Inflammatory macrophage (primary cell): Measurements from ENCODE around the gene ZNF716.
"Not testable (repeated sequence)": the region's sequence is repeated elsewhere in the genome, so short reads cannot be mapped to it uniquely, and the experiment has no call there.

Source experiments
- DNase-seq, 2 donors: peaks; one replicate each; pipeline ENCODE4 v3.0.0-alpha.2; 2020 to 2022
- total RNA-seq, 18 experiments: gene quantifications; one replicate each; lab custom pipeline; 2026; ENCODE audit warnings: mixed read lengths in 6 of 18, inconsistent platforms in 2 of 18; lab: John Stamatoyannopoulos, UW

The ZNF716 gene
- total RNA-seq = 0 to 0.09 (median 0) reads per million in 18 experiments

DNA sequence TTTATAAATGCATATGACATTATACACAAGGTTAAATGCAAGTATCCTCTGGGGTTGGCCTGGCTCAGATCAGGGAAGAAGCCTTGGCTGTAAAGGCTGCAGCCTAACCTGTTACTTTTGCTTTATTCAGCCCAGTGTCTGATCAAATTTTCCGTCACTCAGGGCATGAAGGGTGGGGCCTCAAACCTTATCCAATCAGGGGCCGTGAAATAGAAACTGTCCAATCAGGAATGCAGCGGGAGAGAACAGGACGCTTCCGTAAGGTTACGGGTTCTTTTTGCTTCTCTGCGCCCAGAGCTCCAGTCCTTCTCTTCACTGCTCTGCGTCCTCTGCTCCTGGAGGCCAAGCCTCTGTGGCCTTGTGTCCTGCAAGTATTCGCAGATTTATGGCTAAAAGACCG lies at the start of gene ZNF716:
Gene ZNF716, plus strand, starts transcription at position 274 of the 400 bp plus-strand sequence. Its CDS starts 112 bp downstream, at position 386.
- no peak for DNase-seq

DNA sequence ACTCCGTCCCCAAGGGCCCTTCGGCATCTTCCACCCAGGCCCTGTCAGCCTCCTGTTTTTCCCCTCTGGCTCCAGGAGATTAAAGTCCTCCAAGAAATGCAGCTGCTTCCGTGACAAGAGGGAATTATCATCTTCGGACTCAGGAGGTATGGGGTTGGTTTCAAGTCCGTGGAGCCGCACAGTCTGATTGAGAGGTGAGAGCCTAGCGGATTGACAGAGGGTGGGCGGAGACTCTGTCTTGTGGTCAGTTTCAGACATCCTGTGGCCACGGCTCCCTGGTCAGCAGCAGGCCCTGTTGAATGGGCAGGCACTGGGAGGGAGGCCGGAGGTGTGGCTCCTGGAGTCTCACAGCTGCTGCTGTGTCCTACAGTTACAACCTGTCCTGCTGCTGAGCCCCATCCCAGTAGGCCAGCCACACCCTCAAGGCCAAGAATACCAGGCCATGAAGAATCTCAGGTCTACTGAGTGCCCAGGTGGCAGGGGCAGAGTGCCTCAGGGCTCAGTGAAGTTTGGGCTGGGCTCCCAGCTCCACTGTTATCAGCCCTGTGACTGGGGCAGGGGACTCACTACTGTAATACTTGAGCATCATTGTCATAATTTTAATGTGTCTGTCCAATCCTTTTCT lies 49.3 kb upstream of the ZNF716 start:
- DNase-seq = no peak

DNA sequence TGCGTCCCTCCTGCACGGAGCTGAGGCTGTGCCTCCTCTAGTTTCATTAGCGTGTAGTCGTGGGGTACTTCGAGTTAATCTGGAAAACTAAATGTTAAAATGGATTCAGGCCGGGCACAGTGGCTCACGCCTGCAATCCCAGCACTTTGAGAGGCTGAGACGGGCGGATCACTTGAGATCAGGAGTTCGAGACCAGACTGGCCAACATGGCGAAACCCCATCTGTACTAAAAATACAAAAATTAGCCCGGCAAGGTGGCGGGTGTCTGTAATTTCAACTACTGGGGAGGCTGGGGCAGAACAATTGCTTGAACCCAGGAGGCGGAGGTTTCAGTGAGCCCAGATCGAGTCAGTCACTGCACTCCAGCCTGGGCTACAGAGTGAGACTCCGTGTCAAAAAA lies 46.9 kb upstream of the ZNF716 start:
- DNase-seq = not testable (repeated sequence)

DNA sequence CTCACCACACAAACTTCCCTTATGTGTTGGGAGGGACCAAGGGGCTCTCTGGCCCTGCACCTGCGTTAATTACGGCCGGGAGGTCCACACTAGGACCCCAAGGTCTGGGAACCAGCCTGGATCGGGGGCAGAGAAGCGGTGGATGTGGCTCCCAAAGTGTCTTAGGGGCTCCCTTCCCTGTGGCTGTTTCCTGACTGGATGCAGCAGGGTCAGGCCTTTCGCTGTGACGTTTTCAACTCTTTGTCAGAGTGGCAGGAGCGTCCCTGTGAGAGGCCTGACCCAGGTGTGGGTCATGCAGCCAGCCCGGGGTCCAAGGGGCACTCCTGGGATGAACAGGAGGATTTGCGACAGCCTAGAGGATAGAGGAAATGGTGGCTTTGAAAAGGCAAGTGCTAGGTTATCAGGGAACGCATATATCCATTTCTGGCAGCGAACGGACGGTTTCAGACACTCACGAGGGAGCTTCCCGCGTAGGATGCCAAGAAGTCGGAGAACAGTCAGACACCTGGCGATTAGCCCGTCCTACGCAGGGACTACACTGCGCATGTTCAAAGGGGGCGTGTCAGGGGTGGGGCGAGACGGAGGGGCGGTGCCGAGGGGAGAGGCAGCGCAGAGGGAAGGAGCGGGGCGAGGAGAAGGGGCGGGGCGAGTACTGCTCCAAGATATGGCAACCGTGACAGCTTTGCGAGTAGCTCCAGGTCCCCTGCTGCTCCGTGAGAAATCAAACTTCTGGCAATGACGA lies 46.2 kb upstream of the ZNF716 start:
- DNase-seq = no peak

DNA sequence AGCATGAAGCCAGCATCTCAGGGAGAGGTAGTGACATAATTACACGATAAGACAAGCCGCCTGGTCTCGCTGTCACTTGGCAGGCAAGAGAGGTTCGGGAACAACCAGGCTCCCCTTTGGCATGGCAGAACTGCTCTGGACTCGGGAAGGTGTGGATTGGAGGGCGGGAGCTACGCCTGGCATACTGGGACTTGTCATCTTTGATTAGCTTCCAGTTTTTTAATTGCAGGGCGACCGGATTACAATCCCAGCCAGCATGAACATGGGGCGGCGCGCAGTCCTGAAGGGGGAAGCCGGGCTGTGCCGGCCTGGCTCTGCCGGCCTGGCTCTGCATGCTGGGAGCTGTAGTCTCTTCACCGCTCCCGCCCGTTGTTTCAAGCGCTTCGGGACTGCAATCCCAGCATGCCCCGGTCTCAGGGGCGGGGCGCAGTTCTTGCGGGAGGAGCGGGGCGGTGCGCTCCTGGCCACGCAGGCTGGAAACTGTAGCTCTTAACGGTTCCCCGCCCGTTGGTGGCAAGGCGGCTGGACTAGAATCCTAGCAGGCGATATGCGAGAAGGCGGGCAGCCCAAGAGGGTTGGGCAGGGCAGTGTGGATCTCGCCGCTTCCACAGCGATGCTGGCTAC lies 45.5 kb upstream of the ZNF716 start:
- DNase-seq = no peak

DNA sequence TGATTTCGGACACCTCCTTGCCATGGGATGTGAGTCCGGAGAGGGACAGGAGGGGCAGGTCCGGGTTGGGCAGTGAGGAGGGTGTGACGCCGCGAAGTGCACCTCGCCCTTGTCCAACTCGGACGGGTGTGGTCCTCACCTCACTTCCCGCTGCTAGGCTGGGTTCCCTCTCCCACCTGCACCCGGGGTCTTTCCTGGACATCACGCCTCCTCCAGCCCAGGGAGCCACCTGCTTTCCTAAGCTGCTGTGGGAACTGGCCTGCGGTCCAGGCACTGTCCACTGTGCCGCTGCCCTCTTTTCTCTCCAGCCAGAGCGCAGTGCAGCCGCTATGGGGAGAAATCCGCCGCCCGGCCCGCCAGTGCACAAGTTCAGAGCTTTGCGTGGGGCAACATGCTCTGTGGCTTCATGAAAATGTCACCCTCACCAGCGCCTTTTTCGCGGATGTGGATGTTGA lies 45.0 kb upstream of the ZNF716 start:
- DNase-seq = no peak

DNA sequence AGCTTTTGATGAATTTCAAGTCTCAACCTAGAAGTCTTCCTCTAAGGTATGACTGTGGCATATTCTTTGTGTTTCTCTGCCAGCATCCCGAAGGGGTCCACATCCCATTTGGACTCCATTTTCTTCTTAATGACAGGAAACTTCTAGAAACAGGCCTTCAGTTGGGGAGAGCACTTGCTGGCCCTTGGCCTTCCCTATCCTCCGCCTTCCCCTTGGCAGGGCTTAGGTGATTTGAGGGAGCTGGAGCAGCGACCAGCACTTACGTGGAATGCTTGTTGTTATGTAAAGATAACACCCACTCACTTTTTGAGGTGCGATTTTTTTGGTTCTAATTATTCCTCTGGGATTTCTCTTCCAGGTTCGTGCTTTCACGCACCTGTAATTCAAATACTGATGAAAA lies 42.9 kb upstream of the ZNF716 start:
- DNase-seq = no peak

DNA sequence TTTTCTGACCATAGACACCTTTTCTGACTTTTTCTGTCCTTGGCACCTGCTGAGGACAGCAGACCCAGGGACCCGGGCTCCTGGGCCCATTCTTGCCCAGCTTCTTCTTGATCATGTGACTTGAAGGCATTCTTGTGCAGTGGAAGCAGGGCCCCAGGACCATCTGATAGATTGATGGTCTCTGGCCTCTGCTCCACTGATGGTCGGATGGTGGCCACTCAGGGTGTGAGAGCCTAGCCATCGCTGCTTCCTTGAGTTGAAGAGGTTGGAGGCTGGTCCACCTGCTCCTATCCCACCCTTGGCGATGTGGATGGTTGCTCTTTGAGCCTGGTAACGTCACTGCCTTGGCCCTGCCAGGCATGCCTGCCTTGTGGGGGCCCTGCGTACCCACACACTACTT lies 37.8 kb upstream of the ZNF716 start:
- no peak for DNase-seq

DNA sequence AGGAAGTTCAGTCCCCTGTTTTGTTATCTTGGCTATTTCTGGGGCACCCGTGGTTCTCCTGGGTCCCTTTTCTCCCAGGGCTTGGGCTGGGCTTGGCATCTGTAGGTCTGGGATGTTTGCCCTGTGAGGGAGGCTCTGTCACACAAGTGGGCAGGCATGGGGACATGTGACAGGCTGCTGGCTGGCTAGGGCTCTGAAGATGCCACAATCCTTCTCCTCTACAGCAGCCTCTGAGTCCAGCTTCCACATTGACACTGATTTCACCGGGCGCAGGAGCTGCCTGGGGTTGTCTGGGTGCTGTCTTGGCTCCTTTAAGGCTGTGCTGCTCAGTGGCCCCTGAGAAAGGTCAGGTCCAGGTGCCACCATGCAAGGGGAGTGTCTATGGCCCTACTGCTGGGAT lies 37.4 kb upstream of the ZNF716 start:
- no peak for DNase-seq

DNA sequence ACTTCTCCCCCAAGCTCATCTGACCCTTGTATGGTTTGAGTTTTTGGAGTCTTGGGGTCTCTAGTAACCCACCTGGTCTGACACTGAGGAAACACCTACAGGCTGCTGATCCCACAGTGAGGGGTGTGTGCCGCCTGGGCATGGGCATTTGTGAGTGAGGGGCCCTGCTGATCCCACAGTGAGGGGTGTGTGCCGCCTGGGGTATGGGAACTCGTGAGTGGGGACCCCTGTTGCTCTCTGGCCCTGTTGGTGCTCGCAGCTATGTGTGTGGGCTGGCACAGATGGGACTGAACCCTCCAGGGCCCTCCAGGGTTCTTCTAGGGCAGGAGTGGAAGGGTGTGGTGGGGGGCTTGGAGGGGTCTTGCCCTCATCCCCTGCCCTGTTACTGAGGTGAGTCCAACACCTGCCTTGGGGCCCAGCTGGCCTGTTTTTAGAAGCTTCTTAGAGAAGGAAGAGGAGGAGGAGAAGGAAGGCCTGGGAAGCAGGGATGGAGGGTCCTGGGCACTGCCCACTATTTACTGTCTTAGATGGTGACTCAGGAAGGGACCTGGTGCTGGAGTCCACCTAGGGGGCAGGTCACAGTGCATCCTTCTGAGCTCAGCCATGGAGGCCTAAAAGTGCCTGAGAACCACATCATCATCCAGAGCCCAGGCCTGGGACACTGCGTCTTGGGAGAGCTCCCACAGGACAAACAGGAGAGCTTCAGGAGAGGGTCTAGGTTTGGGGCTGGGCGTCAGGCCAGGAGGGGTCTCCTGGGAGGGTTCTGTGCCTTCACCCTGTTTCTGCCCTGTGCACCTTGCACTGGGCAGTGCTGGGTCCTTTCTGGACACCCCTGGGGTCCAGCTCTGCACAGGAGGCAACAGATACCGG lies 36.2 kb upstream of the ZNF716 start:
- no peak for DNase-seq

DNA sequence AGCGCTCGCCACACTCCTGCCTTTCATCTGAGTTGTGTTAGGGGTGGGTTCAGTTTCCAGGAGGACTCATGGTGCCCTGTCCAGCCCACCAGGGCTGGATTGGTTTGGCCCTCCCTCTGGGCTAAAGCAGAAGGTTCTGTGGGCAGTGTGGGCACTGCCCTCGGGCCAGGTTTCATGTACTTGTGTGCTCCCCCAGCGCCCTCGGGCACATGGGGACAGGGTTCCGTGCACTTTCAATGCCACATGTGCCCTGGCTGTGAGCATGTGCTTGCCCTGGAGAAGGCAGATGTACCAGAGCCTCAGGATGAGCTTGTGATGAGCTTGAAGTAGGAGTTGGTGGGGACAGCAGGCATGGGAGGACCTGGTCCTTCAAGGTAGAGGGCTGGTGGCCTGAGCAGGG lies 35.6 kb upstream of the ZNF716 start:
- DNase-seq = no peak

DNA sequence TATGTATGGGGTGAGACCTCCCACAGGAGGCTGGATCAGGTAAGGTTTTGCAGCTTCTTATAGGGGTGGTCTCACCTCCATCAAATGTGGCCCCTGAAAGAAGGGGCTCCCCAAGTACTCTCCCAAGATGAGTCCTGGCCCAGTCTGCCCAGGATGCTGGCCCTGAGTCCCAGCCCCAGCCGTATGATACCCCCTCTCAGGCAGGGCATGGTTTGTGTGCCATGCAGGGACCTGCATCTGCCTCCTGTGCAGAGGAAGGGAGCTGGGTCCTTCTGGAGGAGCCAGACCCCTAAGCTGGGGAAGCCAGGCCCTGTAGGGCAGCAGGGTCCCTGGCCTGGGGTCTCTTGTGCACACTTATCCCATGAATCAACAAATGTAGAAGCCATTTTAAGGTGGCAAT lies 35.1 kb upstream of the ZNF716 start:
- no peak for DNase-seq

DNA sequence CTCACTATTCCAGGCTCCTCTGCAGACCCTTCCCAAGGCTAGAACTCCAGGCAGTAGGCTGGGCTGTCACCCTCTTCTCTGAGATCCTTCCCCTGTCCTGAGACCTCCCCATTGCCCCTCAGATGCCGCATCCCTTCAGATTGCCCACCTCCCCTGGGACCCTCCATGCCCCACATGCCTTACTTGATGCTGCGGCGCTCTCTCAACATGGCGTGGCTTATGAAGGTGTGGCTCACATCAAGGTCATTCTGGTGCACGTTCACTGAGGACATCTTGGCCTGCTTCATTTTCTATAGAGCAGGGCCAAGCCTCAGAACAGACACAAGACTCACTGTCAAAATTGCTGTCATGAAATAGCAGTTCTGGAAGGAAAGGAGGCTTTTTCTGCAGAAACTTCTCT lies 34.7 kb upstream of the ZNF716 start:
- DNase-seq = no peak

DNA sequence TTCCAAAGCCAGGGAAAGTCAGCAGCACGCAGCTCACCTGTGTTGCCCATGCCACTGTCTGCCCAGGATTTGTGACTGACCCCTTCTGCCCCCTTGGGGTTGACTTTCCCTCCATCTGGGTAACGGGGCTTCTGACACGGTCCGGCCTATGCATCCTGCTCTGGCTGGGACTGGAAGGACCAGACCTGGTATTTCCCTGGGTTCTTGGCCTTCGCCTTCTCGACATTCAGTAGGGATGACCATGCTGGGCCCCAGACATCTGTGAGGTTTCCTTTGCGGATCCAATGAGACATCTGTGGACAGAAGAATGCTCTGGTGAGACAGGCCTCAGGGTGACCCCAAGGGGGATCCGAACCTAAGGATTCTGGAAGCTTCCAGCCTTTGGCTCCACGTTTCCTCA lies 34.2 kb upstream of the ZNF716 start:
- DNase-seq = no peak

DNA sequence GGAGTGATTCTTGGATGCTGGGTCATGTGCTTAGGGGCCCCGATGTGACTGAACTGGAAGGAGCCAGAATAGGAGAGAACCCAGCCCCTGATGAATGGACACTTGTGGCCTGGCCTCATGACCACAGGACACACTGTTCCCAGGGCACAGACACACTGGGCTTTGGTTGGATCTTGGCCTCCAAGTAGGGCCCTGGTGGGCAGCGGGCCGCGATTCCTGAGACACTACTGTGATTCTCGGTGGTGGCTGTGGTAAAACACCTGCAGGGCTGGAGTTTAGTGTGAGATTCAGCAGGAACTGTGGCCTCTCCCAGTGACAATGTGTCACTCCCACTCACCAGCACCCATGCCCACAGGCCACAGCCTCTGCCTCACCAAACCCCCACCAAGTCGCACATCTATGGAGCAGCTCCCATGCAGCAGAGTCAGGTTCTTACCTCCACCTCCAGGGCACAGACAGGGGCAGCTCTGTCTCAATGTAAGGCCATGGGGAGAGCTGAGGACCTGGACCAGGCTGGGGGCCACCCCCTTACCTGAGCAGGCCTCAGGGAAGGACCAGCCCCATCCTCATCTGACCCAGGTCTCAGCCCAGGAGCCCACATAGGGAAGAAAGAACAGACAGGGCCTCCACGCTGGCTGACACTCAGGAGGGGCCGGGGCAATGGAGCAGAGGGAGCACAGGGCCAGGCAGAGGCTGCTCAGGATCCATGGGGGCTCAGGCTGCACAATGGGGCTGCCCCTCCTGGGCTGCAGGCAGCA lies 33.2 kb upstream of the ZNF716 start:
- DNase-seq = no peak

DNA sequence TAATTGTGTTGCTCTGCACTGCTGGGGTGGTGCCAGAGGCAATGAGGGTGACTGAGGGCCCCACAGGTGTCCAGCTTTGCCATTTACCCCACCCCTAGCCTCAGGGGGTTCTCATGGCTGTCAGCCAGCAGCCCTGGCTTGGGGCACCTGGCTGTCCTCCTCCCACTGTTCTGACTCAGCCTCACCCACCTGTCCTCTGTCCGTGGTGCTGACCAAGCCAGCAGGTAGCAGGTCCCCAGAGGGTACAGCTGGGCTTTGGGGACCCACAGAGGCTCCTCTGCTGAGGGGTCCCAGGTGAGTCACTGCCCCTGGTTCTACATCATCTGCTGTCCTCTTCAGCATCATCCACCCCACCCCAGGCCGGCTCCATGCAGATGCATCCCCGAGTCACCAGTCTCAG lies 32.2 kb upstream of the ZNF716 start:
- DNase-seq = no peak

DNA sequence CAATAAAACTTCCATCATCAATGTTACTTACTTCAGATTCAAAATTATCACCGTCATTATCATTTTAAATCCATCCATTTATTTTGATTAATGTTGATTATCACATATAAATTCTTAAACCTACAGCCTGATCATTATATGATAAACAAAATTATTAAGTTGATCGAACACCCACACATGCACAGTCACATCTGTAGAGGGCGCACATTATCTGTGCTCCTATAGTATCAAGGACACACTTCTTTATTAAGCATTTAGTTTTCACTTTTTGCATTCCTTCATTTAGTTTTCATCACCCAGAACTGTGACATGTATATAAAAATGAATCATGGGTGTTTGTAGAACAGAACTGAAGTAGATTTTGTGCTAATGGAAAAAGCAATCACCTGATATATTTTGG lies 26.2 kb upstream of the ZNF716 start:
- DNase-seq = no peak

DNA sequence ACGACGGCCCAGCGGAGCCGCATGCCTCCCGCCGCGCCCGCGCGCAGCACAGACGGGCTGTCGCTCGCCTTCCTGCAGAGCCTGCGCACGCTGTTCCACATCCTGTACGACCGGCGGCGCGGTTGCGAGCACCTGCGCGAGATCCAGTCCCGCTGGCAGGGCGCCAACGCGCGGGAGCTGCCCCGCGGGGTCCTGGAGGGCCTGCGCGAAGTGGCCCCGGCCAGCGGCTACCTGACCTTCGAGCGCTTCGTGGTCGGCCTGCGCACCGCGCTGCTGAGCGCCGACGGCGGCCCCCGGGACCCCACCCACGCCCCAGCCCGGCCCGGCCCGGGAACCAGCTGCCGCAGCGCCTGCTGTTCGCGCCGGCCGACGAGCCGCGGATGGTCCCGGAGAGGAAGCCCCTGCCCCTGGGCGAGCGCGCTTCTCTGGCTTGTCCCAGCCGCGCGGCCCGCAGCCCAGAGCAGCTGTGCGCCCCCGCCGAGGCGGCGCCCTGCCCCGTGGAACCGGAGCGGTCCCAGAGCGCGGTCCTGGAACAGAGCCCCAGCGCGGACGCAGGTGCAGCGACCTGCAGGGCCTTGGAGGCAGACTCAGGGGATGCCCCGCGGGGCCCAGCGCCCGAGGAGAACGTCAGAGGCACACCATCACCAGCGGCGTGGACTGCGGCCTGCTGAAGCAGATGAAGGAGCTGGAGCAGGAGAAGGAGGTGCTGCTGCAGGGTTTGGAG lies 25.3 kb upstream of the ZNF716 start:
- no peak for DNase-seq

DNA sequence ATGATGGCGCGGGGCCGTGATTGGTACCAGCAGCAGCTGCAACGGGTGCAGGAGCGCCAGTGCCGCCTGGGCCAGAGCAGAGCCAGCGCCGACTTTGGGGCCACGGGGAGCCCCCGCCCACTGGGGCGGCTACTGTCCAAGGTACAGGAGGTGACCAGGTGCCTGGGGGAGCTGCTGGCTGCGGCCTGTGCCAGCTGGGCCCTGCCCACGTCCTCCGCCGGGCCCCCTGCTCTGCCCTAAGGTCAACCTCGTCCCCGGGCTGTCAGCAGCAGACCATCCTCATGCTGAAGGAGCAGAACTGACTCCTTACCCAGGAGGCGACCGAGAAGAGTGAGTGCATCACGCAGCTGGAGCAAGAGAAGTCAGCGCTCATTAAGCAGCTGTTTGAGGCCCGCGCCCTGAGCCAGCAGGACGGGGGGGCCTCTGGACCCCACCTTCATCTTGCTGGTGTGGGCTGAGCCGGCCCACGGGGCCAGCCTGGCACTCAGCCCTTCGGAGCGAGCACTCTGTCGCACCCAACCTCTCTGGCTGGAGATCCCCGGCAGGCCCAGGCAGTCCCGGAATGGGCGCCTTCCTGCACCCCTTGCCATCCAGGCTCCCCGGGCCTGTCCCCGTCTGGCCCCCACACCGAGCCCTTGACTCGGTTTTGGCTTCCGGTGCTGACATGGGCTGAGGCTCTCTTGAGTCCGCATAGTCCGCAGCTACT lies 24.6 kb upstream of the ZNF716 start:
- DNase-seq = no peak

DNA sequence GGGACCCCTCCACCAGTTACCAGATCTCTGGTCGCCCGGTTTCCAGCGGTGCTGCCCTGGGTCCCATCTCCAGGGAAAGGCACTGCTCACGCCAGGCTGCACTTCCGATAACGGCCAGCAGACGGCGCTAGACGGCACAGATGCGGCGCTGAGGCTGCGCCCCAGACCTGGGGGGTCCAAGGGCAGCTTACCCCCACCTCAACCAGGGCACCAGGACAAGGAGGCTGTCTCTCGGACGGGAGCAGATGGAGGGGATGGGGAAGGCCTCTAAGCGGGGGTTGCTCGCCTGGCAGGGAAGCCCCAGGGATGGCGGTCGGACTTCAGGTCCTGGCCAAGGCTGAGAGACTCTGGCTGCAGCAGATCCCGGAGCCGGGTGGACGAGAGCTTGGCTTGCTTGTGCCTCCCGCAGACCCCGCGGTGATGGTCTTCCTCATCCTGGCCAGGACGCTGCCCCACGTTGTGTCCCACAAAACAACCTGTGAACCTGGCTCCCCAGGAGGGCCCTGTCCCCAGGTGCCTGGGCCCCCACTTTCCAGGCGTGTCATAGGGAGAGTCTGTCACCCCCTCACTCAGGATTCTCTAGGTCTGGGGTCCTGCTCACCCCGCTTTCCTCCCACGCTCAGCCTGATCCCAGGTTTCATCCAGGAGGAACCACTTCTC lies 23.9 kb upstream of the ZNF716 start:
- no peak for DNase-seq
